GM12801 (cell line): ENCODE data around the gene UGT2A2.

Experiments used
- TF ChIP-seq, protein P1 (sequence below): IDR thresholded peaks from one replicate; pipeline ENCODE4 v1.5.1; 2011; ENCODE audit warnings: control low read depth; ENCODE audit not compliant: insufficient read length; ENCODE audit errors: extremely low read depth

Gene UGT2A2

DNA sequence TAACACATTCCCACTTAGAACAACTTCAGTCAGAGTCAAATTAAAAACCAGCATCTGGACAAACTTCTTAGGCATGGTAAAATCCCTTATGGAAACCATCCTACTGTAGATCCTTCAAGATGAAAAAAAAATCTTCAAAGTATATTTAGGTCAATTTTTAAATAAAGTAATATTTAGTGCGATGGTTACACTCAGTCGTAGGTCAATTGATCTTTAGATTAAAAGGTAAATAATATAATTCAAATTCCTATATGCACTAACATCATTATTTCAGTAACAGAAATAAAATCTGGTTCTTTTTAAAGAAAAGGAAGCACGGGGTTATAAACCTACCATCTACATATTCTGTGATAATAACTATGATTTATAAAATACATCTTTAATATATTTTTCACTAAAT is at the start of gene UGT2A2:
Gene UGT2A2, minus strand, starts transcription at position 101 of the 400 bp plus-strand sequence. Its CDS starts 2 bp downstream, at position 99.
- TF ChIP-seq, protein P1, sequence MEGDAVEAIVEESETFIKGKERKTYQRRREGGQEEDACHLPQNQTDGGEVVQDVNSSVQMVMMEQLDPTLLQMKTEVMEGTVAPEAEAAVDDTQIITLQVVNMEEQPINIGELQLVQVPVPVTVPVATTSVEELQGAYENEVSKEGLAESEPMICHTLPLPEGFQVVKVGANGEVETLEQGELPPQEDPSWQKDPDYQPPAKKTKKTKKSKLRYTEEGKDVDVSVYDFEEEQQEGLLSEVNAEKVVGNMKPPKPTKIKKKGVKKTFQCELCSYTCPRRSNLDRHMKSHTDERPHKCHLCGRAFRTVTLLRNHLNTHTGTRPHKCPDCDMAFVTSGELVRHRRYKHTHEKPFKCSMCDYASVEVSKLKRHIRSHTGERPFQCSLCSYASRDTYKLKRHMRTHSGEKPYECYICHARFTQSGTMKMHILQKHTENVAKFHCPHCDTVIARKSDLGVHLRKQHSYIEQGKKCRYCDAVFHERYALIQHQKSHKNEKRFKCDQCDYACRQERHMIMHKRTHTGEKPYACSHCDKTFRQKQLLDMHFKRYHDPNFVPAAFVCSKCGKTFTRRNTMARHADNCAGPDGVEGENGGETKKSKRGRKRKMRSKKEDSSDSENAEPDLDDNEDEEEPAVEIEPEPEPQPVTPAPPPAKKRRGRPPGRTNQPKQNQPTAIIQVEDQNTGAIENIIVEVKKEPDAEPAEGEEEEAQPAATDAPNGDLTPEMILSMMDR: no peak

DNA sequence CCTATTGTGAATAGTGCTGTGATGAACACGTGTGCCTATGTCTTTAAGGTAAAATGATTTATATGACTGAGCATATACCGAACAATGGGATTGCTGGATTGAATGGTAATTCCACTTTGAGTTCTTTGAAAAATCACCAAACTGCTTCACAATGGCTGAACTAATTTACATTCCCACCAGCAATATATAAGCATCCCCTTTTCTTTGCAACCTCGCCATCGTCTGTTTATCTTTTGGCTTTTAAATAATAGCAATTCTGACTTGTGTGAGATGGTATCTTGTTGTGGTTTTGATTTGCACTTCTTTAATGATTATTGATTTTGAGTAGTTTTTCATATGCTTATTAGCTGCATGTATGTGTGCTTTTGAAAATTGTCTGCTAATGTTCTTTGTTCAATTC is 45.4 kb upstream of the UGT2A2 start:
- TF ChIP-seq, protein P1: no peak

DNA sequence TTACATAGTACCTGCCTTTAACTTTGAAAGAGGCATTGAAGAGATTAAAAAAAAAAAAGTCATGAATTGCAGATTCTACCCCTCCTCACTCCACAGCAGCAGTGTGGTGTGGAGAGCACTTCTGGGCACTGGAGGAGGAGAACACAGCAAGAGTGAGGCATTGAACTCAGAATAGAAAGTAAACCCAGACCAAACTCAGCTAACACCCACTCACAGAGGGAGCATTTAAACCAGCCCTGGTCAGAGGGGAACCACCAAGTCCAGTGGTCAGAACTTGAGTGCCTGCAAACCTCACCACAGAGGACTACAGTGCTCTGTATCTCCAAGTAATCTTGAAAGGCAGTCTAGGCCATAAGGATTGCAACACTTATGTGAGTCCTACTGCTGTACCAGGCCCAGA is 29.2 kb upstream of the UGT2A2 start:
- TF ChIP-seq, protein P1: no peak

DNA sequence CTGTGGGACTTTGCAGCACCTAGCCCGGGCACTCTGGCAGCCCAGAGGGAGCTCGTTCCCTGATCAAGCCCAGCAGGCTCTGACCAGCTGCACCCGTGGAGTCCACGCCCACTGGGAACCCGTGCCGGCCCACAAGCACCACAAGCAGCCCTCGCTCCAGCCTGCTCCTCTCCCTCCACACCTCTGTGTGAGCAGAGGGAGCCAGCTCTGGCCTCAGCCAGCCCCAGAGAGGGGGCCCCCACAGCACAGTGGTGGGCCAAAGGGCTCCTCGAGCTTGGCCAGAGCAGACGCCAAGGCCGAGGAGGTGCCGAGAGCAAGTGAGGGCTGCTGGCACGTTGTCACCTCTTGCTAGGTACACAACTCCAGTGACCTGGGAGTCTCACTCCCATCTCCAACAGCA is 18.7 kb upstream of the UGT2A2 start:
- TF ChIP-seq, protein P1: no peak

DNA sequence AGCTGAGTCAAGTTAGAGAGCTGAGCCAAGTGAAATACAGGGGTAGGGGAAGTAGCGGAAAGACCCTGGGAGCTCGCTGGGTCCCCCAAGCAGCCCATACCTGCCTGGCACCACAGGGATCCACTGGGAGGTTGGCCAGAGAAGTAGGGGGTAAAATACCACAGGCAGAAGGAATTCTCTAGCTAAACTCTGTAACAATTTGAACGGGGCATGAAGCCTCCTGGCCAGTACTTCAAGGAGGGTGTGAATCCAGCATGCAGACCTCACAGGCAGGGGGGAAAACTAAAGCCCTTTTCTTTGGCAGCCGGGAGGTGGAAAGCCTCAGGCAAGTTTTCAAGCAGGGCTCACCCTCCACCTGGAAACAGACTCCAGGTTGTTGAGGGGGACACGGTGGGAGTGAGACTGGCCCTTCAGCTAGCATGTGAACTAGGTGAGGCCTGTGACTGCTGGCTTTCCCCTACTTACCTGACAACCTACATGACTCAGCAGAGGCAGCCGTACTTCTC is 17.3 kb upstream of the UGT2A2 start:
- TF ChIP-seq, protein P1: no peak

DNA sequence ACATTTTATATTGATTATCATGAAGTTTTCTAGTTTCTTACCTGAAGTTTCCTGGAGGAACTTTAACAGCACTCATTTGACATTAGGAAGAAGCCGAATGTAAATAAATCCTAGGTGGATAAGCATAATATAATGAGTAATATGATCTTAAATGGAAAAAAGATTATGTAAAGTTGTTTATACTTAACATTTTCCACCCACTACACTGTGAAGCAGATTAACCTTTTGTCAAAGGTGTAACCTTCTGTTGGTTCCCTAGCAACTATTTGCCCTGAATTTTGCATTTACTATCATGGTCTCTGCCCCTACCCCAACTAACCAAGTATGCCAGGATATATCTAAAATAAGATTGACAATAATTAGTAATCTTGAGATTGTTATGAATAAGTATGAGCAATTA is 13.7 kb upstream of the UGT2A2 start, which contains the start of gene UGT2A1:
Gene UGT2A1, minus strand, starts transcription at position 101 of the 400 bp plus-strand sequence. CDS start 5,603 bp downstream, outside the sequence.
- TF ChIP-seq, protein P1: no peak

DNA sequence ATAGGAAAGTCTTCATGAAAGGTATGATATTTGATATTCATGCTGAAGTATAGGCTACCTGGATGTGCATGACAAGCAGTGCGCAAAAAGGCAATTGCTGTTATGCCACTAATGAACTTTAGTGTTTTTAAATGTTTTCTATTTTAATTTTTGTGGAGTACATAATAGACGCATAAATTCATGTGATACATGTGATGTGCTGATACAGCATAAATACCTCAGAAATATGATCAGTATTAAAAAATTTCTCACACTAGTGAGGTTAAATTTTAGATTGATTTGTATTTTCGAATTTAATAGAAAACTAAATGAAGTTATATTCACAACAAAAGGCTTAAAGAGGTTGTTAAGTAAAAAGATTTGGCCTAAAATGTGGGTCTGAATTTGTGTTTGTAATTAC is 11.4 kb upstream of the UGT2A2 start:
- TF ChIP-seq, protein P1: no peak
